Measurements from ENCODE around the gene LUC7L3.
A peak's percentile ranks its signal among the peaks of the same experiment; 100 is the strongest.

The LUC7L3 gene

GRCh38 chr17:50725769-50726655, 6.6 kb downstream of the LUC7L3 start:
- Histone ChIP-seq H3K9me3 (ENCODE audit: severe bottlenecking) (no peaks in the 10 kb centered on the region), H3K27ac (ENCODE audit: poor library complexity, severe bottlenecking) (no peak overlapping the region), H3K27me3 (ENCODE audit: insufficient read depth, poor library complexity, severe bottlenecking) (no peaks in the 10 kb centered on the region), H3K36me3 (ENCODE audit: low read depth) (peaks cover 47% of the 10 kb centered on the region), H3K4me1 (ENCODE audit: insufficient read depth, poor library complexity, severe bottlenecking) (peaks cover 14% of the 10 kb centered on the region), H3K4me3 (ENCODE audit: severe bottlenecking) (no peak overlapping the region)
- TF ChIP-seq CTCF (IDR thresholded peaks at IDR 0.05; ENCODE audit: poor library complexity, severe bottlenecking) = no peak
- DNase-seq (ENCODE audit: low spot score) = no peak
- no peak for ATAC-seq (ENCODE audit: low read depth)

GRCh38 chr17:50728112-50728429, 8.7 kb downstream of the LUC7L3 start:
- no peaks in the 10 kb centered on the region for H3K27me3 ChIP-seq (ENCODE audit: insufficient read depth, poor library complexity, severe bottlenecking)
- TF ChIP-seq CTCF (IDR thresholded peaks at IDR 0.05; ENCODE audit: poor library complexity, severe bottlenecking) = no peak
- H3K9me3 ChIP-seq (ENCODE audit: severe bottlenecking) = no peaks in the 10 kb centered on the region
- peaks cover 36% of the 10 kb centered on the region for H3K36me3 ChIP-seq (ENCODE audit: low read depth)
- peaks cover 2% of the 10 kb centered on the region for H3K4me1 ChIP-seq (ENCODE audit: insufficient read depth, poor library complexity, severe bottlenecking)
- ATAC-seq (ENCODE audit: low read depth) (no peak), DNase-seq (ENCODE audit: low spot score) (no peak)
- H3K4me3 ChIP-seq (ENCODE audit: severe bottlenecking) = no peak overlapping the region
- H3K27ac ChIP-seq (ENCODE audit: poor library complexity, severe bottlenecking) = no peak overlapping the region

GRCh38 chr17:50728881-50729765, 9.7 kb downstream of the LUC7L3 start:
- Histone ChIP-seq H3K27me3 (ENCODE audit: insufficient read depth, poor library complexity, severe bottlenecking) (no peaks in the 10 kb centered on the region), H3K4me1 (ENCODE audit: insufficient read depth, poor library complexity, severe bottlenecking) (no peaks in the 10 kb centered on the region), H3K27ac (ENCODE audit: poor library complexity, severe bottlenecking) (no peak overlapping the region), H3K9me3 (ENCODE audit: severe bottlenecking) (no peaks in the 10 kb centered on the region), H3K36me3 (ENCODE audit: low read depth) (peaks cover 33% of the 10 kb centered on the region), H3K4me3 (ENCODE audit: severe bottlenecking) (no peak overlapping the region)
- TF ChIP-seq CTCF (IDR thresholded peaks at IDR 0.05; ENCODE audit: poor library complexity, severe bottlenecking) = no peak
- ATAC-seq (ENCODE audit: low read depth) (0 out of 3 replicates have a peak, but pooled peaks have one; percentile 19), DNase-seq (ENCODE audit: low spot score) (no peak)

GRCh38 chr17:50731575-50732460, 12.4 kb downstream of the LUC7L3 start:
- H3K4me3 ChIP-seq (ENCODE audit: severe bottlenecking) = no peak overlapping the region
- H3K4me1 ChIP-seq (ENCODE audit: insufficient read depth, poor library complexity, severe bottlenecking) = no peaks in the 10 kb centered on the region
- peaks cover 28% of the 10 kb centered on the region for H3K36me3 ChIP-seq (ENCODE audit: low read depth)
- H3K9me3 ChIP-seq (ENCODE audit: severe bottlenecking) = no peaks in the 10 kb centered on the region
- TF ChIP-seq CTCF (IDR thresholded peaks at IDR 0.05; ENCODE audit: poor library complexity, severe bottlenecking) = no peak
- no peak overlapping the region for H3K27ac ChIP-seq (ENCODE audit: poor library complexity, severe bottlenecking)
- no peaks in the 10 kb centered on the region for H3K27me3 ChIP-seq (ENCODE audit: insufficient read depth, poor library complexity, severe bottlenecking)
- 0 out of 3 replicates have a peak, but pooled peaks have one; percentile 29 for ATAC-seq (ENCODE audit: low read depth)
- no peak for DNase-seq (ENCODE audit: low spot score)
